ENCODE data around the gene QSOX2.

GRCh38 chr9:136230365-136230764, 15.2 kb downstream of the QSOX2 start:
- TF ChIP-seq, protein P1, sequence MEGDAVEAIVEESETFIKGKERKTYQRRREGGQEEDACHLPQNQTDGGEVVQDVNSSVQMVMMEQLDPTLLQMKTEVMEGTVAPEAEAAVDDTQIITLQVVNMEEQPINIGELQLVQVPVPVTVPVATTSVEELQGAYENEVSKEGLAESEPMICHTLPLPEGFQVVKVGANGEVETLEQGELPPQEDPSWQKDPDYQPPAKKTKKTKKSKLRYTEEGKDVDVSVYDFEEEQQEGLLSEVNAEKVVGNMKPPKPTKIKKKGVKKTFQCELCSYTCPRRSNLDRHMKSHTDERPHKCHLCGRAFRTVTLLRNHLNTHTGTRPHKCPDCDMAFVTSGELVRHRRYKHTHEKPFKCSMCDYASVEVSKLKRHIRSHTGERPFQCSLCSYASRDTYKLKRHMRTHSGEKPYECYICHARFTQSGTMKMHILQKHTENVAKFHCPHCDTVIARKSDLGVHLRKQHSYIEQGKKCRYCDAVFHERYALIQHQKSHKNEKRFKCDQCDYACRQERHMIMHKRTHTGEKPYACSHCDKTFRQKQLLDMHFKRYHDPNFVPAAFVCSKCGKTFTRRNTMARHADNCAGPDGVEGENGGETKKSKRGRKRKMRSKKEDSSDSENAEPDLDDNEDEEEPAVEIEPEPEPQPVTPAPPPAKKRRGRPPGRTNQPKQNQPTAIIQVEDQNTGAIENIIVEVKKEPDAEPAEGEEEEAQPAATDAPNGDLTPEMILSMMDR (IDR thresholded peaks at IDR 0.05), result no peak
- TF ChIP-seq POLR2AphosphoS5 (IDR thresholded peaks at IDR 0.05; ENCODE audit: low read depth, low read length) (no peak), SIN3A (IDR thresholded peaks at IDR 0.05; ENCODE audit: borderline replicate concordance, insufficient read depth, low read depth, low read length) (no peak)
- TF ChIP-seq, protein P2, sequence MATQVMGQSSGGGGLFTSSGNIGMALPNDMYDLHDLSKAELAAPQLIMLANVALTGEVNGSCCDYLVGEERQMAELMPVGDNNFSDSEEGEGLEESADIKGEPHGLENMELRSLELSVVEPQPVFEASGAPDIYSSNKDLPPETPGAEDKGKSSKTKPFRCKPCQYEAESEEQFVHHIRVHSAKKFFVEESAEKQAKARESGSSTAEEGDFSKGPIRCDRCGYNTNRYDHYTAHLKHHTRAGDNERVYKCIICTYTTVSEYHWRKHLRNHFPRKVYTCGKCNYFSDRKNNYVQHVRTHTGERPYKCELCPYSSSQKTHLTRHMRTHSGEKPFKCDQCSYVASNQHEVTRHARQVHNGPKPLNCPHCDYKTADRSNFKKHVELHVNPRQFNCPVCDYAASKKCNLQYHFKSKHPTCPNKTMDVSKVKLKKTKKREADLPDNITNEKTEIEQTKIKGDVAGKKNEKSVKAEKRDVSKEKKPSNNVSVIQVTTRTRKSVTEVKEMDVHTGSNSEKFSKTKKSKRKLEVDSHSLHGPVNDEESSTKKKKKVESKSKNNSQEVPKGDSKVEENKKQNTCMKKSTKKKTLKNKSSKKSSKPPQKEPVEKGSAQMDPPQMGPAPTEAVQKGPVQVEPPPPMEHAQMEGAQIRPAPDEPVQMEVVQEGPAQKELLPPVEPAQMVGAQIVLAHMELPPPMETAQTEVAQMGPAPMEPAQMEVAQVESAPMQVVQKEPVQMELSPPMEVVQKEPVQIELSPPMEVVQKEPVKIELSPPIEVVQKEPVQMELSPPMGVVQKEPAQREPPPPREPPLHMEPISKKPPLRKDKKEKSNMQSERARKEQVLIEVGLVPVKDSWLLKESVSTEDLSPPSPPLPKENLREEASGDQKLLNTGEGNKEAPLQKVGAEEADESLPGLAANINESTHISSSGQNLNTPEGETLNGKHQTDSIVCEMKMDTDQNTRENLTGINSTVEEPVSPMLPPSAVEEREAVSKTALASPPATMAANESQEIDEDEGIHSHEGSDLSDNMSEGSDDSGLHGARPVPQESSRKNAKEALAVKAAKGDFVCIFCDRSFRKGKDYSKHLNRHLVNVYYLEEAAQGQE (IDR thresholded peaks at IDR 0.05; ENCODE audit: insufficient read depth in 1 of 2, low read depth in 2 of 2, low read length in 1 of 2), result no peak

All from Panc1 (cell line).